Esophagus (tissue), 2 donors: ENCODE data around the gene DCDC2. TPM values are rescaled to one million over a fixed set of nuclear protein-coding genes. Genes with fewer than 3 reads are reported as not detected.
"Not testable (repeated sequence)": the region's sequence is repeated elsewhere in the genome, so short reads cannot be mapped to it uniquely, and the experiment has no call there.

ENCODE experiments used
- H3K27ac ChIP-seq, 2 donors: one replicate each; pipeline ENCODE4 v1.5.1; 2013; ENCODE audit warnings: low read depth in 2 of 2, mild to moderate bottlenecking in 2 of 2, inconsistent platforms in 1 of 2, low read length in 1 of 2, moderate library complexity in 1 of 2
- H3K27me3 ChIP-seq, 2 donors: one replicate each; pipeline ENCODE4 v1.6.1; 2013; ENCODE audit warnings: low read length in 2 of 2, control low read depth in 1 of 2, mild to moderate bottlenecking in 1 of 2; ENCODE audit not compliant: insufficient read depth in 2 of 2, control insufficient read depth in 1 of 2
- H3K36me3 ChIP-seq, 2 donors: one replicate each; pipeline ENCODE4 v1.6.1; 2013; ENCODE audit warnings: low read length in 1 of 2; ENCODE audit not compliant: control insufficient read depth in 2 of 2, insufficient read depth in 2 of 2
- H3K4me1 ChIP-seq, 2 donors: one replicate each; pipeline ENCODE4 v1.6.1; 2013; ENCODE audit warnings: low read length in 1 of 2; ENCODE audit not compliant: control insufficient read depth in 2 of 2, insufficient read depth in 2 of 2
- H3K4me3 ChIP-seq, 2 donors: one replicate each; pipeline ENCODE4 v1.5.1; 2013; ENCODE audit warnings: low read length in 2 of 2, mild to moderate bottlenecking in 2 of 2, low read depth in 1 of 2, moderate library complexity in 1 of 2
- H3K9me3 ChIP-seq, 2 donors: one replicate each; pipeline ENCODE4 v1.6.1; 2013; ENCODE audit warnings: mild to moderate bottlenecking in 2 of 2, low read depth in 1 of 2, low read length in 1 of 2, moderate library complexity in 1 of 2; ENCODE audit not compliant: control insufficient read depth in 2 of 2, insufficient read depth in 1 of 2
- WGBS, 2 donors: extraction: QIAGEN DNeasy Blood & Tissue Kit; methylation state at CpG; one replicate each; pipeline ENCODE4 v1.1.7; 2013; 5-methylcytosine and 5-hydroxymethylcytosine counted together
- polyA plus RNA-seq, 2 donors: library from polyadenylated mRNA; stranded (reverse); fragments of 200-250 nt; gene quantifications; one replicate each; pipeline ENCODE4 v1.2.3, GENCODE V29; 2013
- donor health status: healthy with polysubstance abuse.
- donor health status: Bipolar disorder and iron deficiency.

Gene DCDC2
- polyA plus RNA-seq, 2 donors = under 0.01 to 0.02 TPM

- Histone ChIP-seq H3K27me3 (peaks cover 0 to 4% of the 10 kb centered on the region in 2 donors), H3K36me3 (no peaks in the 10 kb centered on the region), H3K4me1 (no peaks in the 10 kb centered on the region), H3K9me3 (no peaks in the 10 kb centered on the region), H3K4me3 (no peak overlapping the region), H3K27ac (no peak overlapping the region)
- 4 to 7% methylated on average over 10 of the region's 10 CpGs for WGBS, 2 donors
These were observed 74.5 kb downstream of the DCDC2 start for GRCh38 chr6:24283043-24283985.

GRCh38 chr6:24274441-24275083 is 83.3 kb downstream of the DCDC2 start:
- 0 to 9% methylated on average over 1 of the region's 1 CpG for WGBS, 2 donors

GRCh38 chr6:24273096-24273870 is 84.6 kb downstream of the DCDC2 start:
- H3K4me1 ChIP-seq = no peaks in the 10 kb centered on the region
- no peaks in the 10 kb centered on the region for H3K27me3 ChIP-seq
- no peak overlapping the region for H3K4me3 ChIP-seq
- H3K27ac ChIP-seq = no peak overlapping the region
- H3K9me3 ChIP-seq = no peaks in the 10 kb centered on the region
- WGBS, 2 donors = 57 to 59% methylated on average over 7 of the region's 7 CpGs
- H3K36me3 ChIP-seq = no peaks in the 10 kb centered on the region

More at GRCh38 chr6:24274441-24275083, 83.3 kb downstream of the DCDC2 start:
- H3K9me3 ChIP-seq = no peaks in the 10 kb centered on the region
- H3K27ac ChIP-seq = no peak overlapping the region
- H3K36me3 ChIP-seq = no peaks in the 10 kb centered on the region
- no peak overlapping the region for H3K4me3 ChIP-seq
- no peaks in the 10 kb centered on the region for H3K4me1 ChIP-seq
- H3K27me3 ChIP-seq = peaks cover 0 to 4% of the 10 kb centered on the region in 2 donors

- Histone ChIP-seq H3K9me3 (no peaks in the 10 kb centered on the region), H3K4me3 (no peak overlapping the region), H3K27me3 (no peaks in the 10 kb centered on the region)
These were observed 85.3 kb downstream of the DCDC2 start for GRCh38 chr6:24272553-24272952.

GRCh38 chr6:24272148-24272547 is 85.7 kb downstream of the DCDC2 start:
- Histone ChIP-seq H3K27ac (no peak overlapping the region), H3K27me3 (no peaks in the 10 kb centered on the region), H3K9me3 (no peaks in the 10 kb centered on the region), H3K4me3 (no peak overlapping the region), H3K36me3 (no peaks in the 10 kb centered on the region), H3K4me1 (no peaks in the 10 kb centered on the region)
- 94 to 95% methylated on average over 1 of the region's 1 CpG for whole genome bisulfite sequencing, 2 donors

More at GRCh38 chr6:24272553-24272952, 85.3 kb downstream of the DCDC2 start:
- Histone ChIP-seq H3K36me3 (no peaks in the 10 kb centered on the region), H3K27ac (no peak overlapping the region), H3K4me1 (no peaks in the 10 kb centered on the region)

GRCh38 chr6:24270011-24270410 is 87.8 kb downstream of the DCDC2 start:
- 50 to 57% methylated on average over 1 of the region's 1 CpG for WGBS, 2 donors
- Histone ChIP-seq H3K9me3 (no peaks in the 10 kb centered on the region), H3K27me3 (no peaks in the 10 kb centered on the region), H3K4me3 (no peak overlapping the region), H3K27ac (no peak overlapping the region), H3K36me3 (no peaks in the 10 kb centered on the region), H3K4me1 (no peaks in the 10 kb centered on the region)

GRCh38 chr6:24258214-24258613 is 99.6 kb downstream of the DCDC2 start:
- not testable (repeated sequence) for H3K36me3 ChIP-seq, H3K27ac ChIP-seq, H3K9me3 ChIP-seq, H3K4me3 ChIP-seq, H3K27me3 ChIP-seq, H3K4me1 ChIP-seq
- WGBS, 2 donors = 87% methylated on average over 6 of the region's 6 CpGs

GRCh38 chr6:24257282-24257681 is 100.6 kb downstream of the DCDC2 start:
- Histone ChIP-seq H3K27ac (no peak overlapping the region), H3K4me1 (no peaks in the 10 kb centered on the region), H3K36me3 (no peaks in the 10 kb centered on the region), H3K4me3 (no peak overlapping the region), H3K9me3 (peaks cover 0 to 4% of the 10 kb centered on the region in 2 donors), H3K27me3 (no peaks in the 10 kb centered on the region)
- WGBS, 2 donors = 84 to 85% methylated on average over 4 of the region's 4 CpGs

- no peak overlapping the region for H3K4me3 ChIP-seq
- H3K36me3 ChIP-seq = no peaks in the 10 kb centered on the region
- peaks cover 0 to 4% of the 10 kb centered on the region in 2 donors for H3K9me3 ChIP-seq
- H3K27ac ChIP-seq = no peak overlapping the region
- no peaks in the 10 kb centered on the region for H3K4me1 ChIP-seq
- no peaks in the 10 kb centered on the region for H3K27me3 ChIP-seq
- 72 to 79% methylated on average over 1 of the region's 1 CpG for WGBS, 2 donors
These were observed 102.2 kb downstream of the DCDC2 start for GRCh38 chr6:24255676-24256075.
